H1 (cell line): Measurements from ENCODE around the gene CLNS1A.

ENCODE experiments used
- ASH2L ChIP-seq: fragments of 200-600, 300-600 bp; sonication (generic); IDR thresholded peaks from one replicate; pipeline ENCODE4 v1.7.1; 2017; ENCODE audit warnings: low read length
- CBX8 ChIP-seq: fragments of 300-800, 300-1000 bp; sonication (generic); IDR thresholded peaks from 2 replicates; pipeline ENCODE4 v1.7.1; 2016; ENCODE audit warnings: low read depth, low read length, borderline replicate concordance
- EP300 ChIP-seq, 2 experiments: IDR thresholded peaks; 1 replicate in 1 of 2; 2 replicates in 1 of 2; pipeline ENCODE4 v1.6.1; 2011 to 2012; ENCODE audit warnings: low read depth in 2 of 2, low read length in 2 of 2, mild to moderate bottlenecking in 2 of 2, borderline replicate concordance in 1 of 2, inconsistent platforms in 1 of 2, moderate library complexity in 1 of 2
- KDM5A ChIP-seq: fragments of 200-600 bp; IDR thresholded peaks from 2 replicates; pipeline ENCODE4 v1.7.1; 2012; ENCODE audit warnings: mild to moderate bottlenecking, low read length, inconsistent platforms, mixed read lengths
- POLR2A ChIP-seq, 2 experiments: IDR thresholded peaks; 1 replicate in 1 of 2; 2 replicates in 1 of 2; pipeline ENCODE4 v1.6.1; 2011; ENCODE audit warnings: low read depth in 2 of 2, low read length in 2 of 2, mild to moderate bottlenecking in 2 of 2; ENCODE audit errors: control extremely low read depth in 1 of 2
- POLR2AphosphoS5 ChIP-seq: IDR thresholded peaks from 2 replicates; pipeline ENCODE4 v1.6.1; 2011; ENCODE audit warnings: low read depth, low read length
- TF ChIP-seq, protein P1 (sequence below), 3 experiments: IDR thresholded peaks; 1 replicate in 2 of 3; 2 replicates in 1 of 3; pipeline versions ENCODE4 v1.5.1 to v1.6.1; 2011; ENCODE audit warnings: low read length in 3 of 3, mild to moderate bottlenecking in 3 of 3, inconsistent platforms in 2 of 3, low read depth in 1 of 3, moderate library complexity in 1 of 3; ENCODE audit not compliant: insufficient read depth in 1 of 3; ENCODE audit errors: control extremely low read depth in 1 of 3

GRCh38 chr11:77596626-77597025 is 41.0 kb downstream of the CLNS1A start:
- TF ChIP-seq, protein P1, sequence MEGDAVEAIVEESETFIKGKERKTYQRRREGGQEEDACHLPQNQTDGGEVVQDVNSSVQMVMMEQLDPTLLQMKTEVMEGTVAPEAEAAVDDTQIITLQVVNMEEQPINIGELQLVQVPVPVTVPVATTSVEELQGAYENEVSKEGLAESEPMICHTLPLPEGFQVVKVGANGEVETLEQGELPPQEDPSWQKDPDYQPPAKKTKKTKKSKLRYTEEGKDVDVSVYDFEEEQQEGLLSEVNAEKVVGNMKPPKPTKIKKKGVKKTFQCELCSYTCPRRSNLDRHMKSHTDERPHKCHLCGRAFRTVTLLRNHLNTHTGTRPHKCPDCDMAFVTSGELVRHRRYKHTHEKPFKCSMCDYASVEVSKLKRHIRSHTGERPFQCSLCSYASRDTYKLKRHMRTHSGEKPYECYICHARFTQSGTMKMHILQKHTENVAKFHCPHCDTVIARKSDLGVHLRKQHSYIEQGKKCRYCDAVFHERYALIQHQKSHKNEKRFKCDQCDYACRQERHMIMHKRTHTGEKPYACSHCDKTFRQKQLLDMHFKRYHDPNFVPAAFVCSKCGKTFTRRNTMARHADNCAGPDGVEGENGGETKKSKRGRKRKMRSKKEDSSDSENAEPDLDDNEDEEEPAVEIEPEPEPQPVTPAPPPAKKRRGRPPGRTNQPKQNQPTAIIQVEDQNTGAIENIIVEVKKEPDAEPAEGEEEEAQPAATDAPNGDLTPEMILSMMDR (IDR thresholded peaks at IDR 0.05; ENCODE audit: control extremely low read depth in 1 of 3, insufficient read depth in 1 of 3, low read depth in 1 of 3, low read length in 3 of 3), result no peak
- TF ChIP-seq POLR2AphosphoS5 (no peak), EP300 (IDR thresholded peaks at IDR 0.05; ENCODE audit: borderline replicate concordance in 1 of 2, low read depth in 2 of 2, low read length in 2 of 2) (no peak), CBX8 (no peak), KDM5A (no peak), POLR2A (IDR thresholded peaks at IDR 0.05; ENCODE audit: control extremely low read depth in 1 of 2, low read depth in 2 of 2, low read length in 2 of 2) (no peak), ASH2L (no peak)
